Heart left ventricle (tissue), 16 donors: Measurements from ENCODE around the gene IVD. TPM values are rescaled to one million over a fixed set of nuclear protein-coding genes. Genes with fewer than 3 reads are reported as not detected.

Source experiments
- ATAC-seq, 4 donors: fragments of 200-7000 bp; cut with Tn5 transposase; one replicate each; pipeline ENCODE4 v1.9.1; 2020 to 2022; ENCODE audit warnings: moderate library complexity in 4 of 4, mild to moderate bottlenecking in 3 of 4, moderate number of reproducible peaks in 1 of 4
- DNase-seq, 5 donors: peaks; one replicate each; pipeline ENCODE4 v3.0.0-alpha.2; 2020
- H3K27ac ChIP-seq, 12 donors: fragments of 200-600 bp; sonication (generic) in 4 of 12; one replicate each; pipeline versions ENCODE4 v1.5.0 to v1.8.0; 2016 to 2022; ENCODE audit warnings: mild to moderate bottlenecking in 2 of 12
- H3K27me3 ChIP-seq, 9 donors: fragments of 200-600 bp; sonication (generic) in 2 of 9; one replicate each; pipeline versions ENCODE4 v1.5.1 to v1.8.0; 2016 to 2022; ENCODE audit warnings: mild to moderate bottlenecking in 3 of 9
- H3K36me3 ChIP-seq, 9 donors: fragments of 200-600 bp; sonication (generic) in 2 of 9; one replicate each; pipeline versions ENCODE4 v1.5.0 to v1.8.0; 2018 to 2022; ENCODE audit warnings: mild to moderate bottlenecking in 2 of 9
- H3K4me1 ChIP-seq, 12 donors: fragments of 200-600 bp; sonication (generic) in 4 of 12; one replicate each; pipeline versions ENCODE4 v1.5.0 to v1.8.0; 2016 to 2022; ENCODE audit warnings: mild to moderate bottlenecking in 3 of 12
- H3K4me3 ChIP-seq, 12 donors: fragments of 200-600 bp; sonication (generic) in 4 of 12; one replicate each; pipeline versions ENCODE4 v1.5.0 to v1.8.0; 2017 to 2022; ENCODE audit warnings: mild to moderate bottlenecking in 9 of 12, moderate library complexity in 4 of 12
- H3K9me3 ChIP-seq, 12 donors: fragments of 200-600 bp; sonication (generic) in 4 of 12; one replicate each; pipeline versions ENCODE4 v1.5.0 to v1.8.0; 2016 to 2022; ENCODE audit warnings: mild to moderate bottlenecking in 1 of 12
- CTCF ChIP-seq, 12 donors: fragments of 200-600 bp; sonication (generic) in 4 of 12; IDR thresholded peaks; one replicate each; pipeline versions ENCODE4 v1.5.0 to v1.8.0; 2018 to 2022; ENCODE audit warnings: antibody characterized with exemption in 12 of 12, mild to moderate bottlenecking in 5 of 12
- POLR2A ChIP-seq, 2 donors: fragments of 450-650 bp; IDR thresholded peaks; one replicate each; pipeline ENCODE4 v1.6.1; 2017; ENCODE audit warnings: antibody characterized with exemption in 2 of 2, mild to moderate bottlenecking in 2 of 2, moderate library complexity in 2 of 2
- WGBS, 4 donors: extraction: QIAGEN DNeasy Blood & Tissue Kit in 2 of 4; methylation state at CpG; one replicate each; pipeline versions ENCODE4 v1.1.5 to v1.1.7; 2013 to 2018; 5-methylcytosine and 5-hydroxymethylcytosine counted together
- intact Hi-C, 10 donors: fragments of 100-400 bp; cut with DNase I; formaldehyde crosslinking; loops; one replicate each; pipeline versions ENCODE4 v1.11.1 to v1.14.2; 2022
- polyA plus RNA-seq, 2 donors: library from polyadenylated mRNA; stranded (reverse); fragments of 200-250 nt; gene quantifications; one replicate each; pipeline ENCODE4 v1.2.3, GENCODE V29; 2013
- total RNA-seq, 9 donors: library from RNA; depleted of rRNA in 2 of 9; stranded (reverse); fragments of >200 nt in 2 of 9; fragmentation: NEBNext Ultra II Directional in 3 of 9; extraction: Animal tissue kit (Norgen Biotek cat#: 25700) in 3 of 9; gene quantifications; one replicate each; pipeline versions ENCODE4 v1.1.0 to v1.2.4, GENCODE V29; 2016 to 2023
- donor health status: ischemic (EF 13 %, LVEDD 7.1; RV severe dilation, severe dysfunction).
- donor health status: healthy with polysubstance abuse.
- donor health status: DM: no; HTN: yes; CAD: no.
- donor health status: DM: no; HTN: no; CAD: no.
- donor health status: ischemic (EF 25% LVEDD 6.9; RV normal size, moderate dysfunction).
- donor health status: ischemic (EF 25% LVEDD 5.7; RV mildly dilated, moderate dysfunction).
- donor health status: healthy.
- donor health status: DM: yes; HTN: yes; CAD: no.
- donor health status: ischemic (EF 35%, LVEDD 5.7; RV mildly dilated, moderate dysfunction).
- donor health status: nonischemic (EF 11% LVEDD 7.7; RV severe dilation, severe dysfunction).
- donor health status: DM: yes; HTN: yes; CAD: no.
- donor health status: PGD.
- donor health status: ischemic (EF 29% LVEDD 5.4; RV normal size, mild dysfunction).
- donor health status: nonischemic (EF 23%, LVEDD 6.1; RV moderate dilation, normal function).

IVD gene
- total and polyA plus RNA-seq, 11 donors, result 52.9 to 130 (median 95.1) TPM

DNA sequence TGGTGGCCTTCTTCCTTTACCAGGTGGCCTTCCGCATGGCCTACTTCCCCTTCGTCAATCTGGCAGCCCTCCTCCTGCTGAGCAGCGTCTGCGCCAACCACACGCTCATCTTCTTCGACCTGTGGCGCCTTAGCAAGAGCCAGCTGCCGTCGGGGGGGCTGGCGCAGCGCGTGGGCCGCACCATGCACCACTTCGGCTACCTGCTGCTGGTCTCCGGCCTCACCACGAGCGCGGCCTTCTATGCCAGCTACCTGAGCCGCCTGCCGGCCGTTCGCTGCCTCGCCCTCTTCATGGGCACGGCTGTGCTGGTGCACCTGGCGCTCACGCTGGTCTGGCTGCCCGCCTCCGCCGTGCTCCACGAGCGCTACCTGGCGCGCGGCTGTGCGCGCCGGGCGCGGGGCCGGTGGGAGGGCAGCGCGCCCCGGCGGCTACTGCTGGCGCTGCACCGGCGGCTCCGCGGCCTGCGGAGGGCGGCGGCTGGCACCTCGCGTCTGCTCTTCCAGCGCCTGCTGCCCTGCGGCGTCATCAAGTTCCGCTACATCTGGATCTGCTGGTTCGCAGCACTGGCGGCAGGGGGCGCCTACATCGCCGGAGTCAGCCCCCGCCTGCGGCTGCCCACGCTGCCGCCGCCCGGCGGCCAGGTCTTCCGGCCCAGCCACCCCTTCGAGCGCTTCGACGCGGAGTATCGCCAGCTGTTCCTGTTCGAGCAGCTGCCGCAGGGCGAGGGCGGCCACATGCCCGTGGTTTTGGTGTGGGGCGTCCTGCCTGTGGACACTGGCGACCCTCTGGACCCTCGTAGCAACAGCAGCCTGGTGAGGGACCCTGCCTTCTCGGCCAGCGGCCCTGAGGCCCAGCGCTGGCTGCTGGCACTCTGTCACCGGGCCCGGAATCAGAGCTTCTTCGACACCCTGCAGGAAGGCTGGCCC lies 37.6 kb upstream of the IVD start:
- Histone ChIP-seq H3K27me3 (no peaks in the 10 kb centered on the region), H3K27ac (peak overlapping the region; percentile 11 to 95 (median 86)), H3K4me1 (peaks cover 0 to 35% (median 20%) of the 10 kb centered on the region in 12 donors), H3K4me3 (peak overlapping the region in 10 of 12 donors; percentile 13 to 59 (median 46)), H3K36me3 (no peaks in the 10 kb centered on the region), H3K9me3 (no peaks in the 10 kb centered on the region)
- ATAC-seq (peak; percentile 39 to 80 (median 66)), DNase-seq (peak; percentile 81 to 94 (median 89))
- 13 to 18% (median 16%) methylated on average over 49 to 91 of the region's 91 CpGs for WGBS, 4 donors
- intact Hi-C loops, result loop anchor here in 8 of 10 donors (1.0 to 10.0 kb wide), 9 partner anchors 27 to 54 kb away; partner anchors contain the start of genes INAFM2 (in 4 of the 8), CCDC9B (in 1 of the 8) and IVD (in 1 of the 8)
- TF ChIP-seq POLR2A (IDR thresholded peaks at IDR 0.05) (peak in 1 of 2 donors; percentile 23), CTCF (IDR thresholded peaks at IDR 0.05) (peak; percentile 67 to 98 (median 86))

- TF ChIP-seq POLR2A (IDR thresholded peaks at IDR 0.05), result no peak
- TF ChIP-seq CTCF (IDR thresholded peaks at IDR 0.05), result no peak
- Histone ChIP-seq H3K27me3 (no peaks in the 10 kb centered on the region), H3K4me1 (peaks cover 0 to 35% (median 20%) of the 10 kb centered on the region in 12 donors), H3K9me3 (no peaks in the 10 kb centered on the region), H3K36me3 (no peaks in the 10 kb centered on the region), H3K4me3 (no peak overlapping the region), H3K27ac (peak overlapping the region in 1 of 12 donors; percentile 69)
- DNase-seq (no peak), ATAC-seq (no peak)
- WGBS, 4 donors, result 94 to 97% (median 96%) methylated on average over 21 to 24 of the region's 24 CpGs
- intact Hi-C loops, result loop anchor here in 8 of 10 donors (1.0 to 10.0 kb wide), 8 partner anchors 38 to 53 kb away; partner anchors contain the start of genes INAFM2 (in 4 of the 8) and IVD (in 1 of the 8)
These were observed 36.7 kb upstream of the IVD start for GRCh38 chr15:40368719-40369473.

DNA sequence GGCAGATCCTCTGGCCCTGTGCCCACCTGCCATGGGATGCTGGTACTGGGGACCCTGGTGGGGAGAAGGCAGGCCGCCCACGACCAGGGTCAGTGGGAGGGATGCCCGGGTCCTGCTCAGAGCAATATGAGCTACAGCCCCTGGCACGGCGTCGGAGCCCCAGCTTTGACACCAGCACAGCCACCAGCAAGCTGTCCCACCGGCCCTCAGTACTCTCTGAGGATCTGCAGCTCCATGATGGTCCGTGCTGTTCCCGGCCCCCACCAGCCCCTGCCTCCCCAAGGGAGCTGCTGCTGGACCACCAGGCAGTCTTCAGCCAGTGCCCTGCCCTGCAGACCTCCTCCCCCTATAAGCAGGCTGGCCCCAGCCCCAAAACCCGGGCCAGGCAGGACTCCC lies 36.1 kb upstream of the IVD start:
- DNase-seq (no peak), ATAC-seq (no peak)
- H3K27ac ChIP-seq, result no peak overlapping the region
- peaks cover 0 to 35% (median 20%) of the 10 kb centered on the region in 12 donors for H3K4me1 ChIP-seq
- H3K4me3 ChIP-seq, result no peak overlapping the region
- H3K27me3 ChIP-seq, result no peaks in the 10 kb centered on the region
- no peaks in the 10 kb centered on the region for H3K36me3 ChIP-seq
- no peak for TF ChIP-seq POLR2A (IDR thresholded peaks at IDR 0.05)
- no peak for TF ChIP-seq CTCF (IDR thresholded peaks at IDR 0.05)
- WGBS, 4 donors, result 90 to 98% (median 93%) methylated on average over 3 to 10 of the region's 10 CpGs
- intact Hi-C loops, result loop anchor here in 8 of 10 donors (2.0 to 10.0 kb wide), 7 partner anchors 38 to 53 kb away; partner anchors contain the start of genes INAFM2 (in 4 of the 8) and IVD (in 1 of the 8)
- no peaks in the 10 kb centered on the region for H3K9me3 ChIP-seq
